GM19397 (cell line): ENCODE data around the gene USF3.

ENCODE experiments used
- ATAC-seq: cut with Tn5 transposase; IDR thresholded peaks from one replicate; pipeline ENCODE4 v1.9.1; 2021; ENCODE audit warnings: mild to moderate bottlenecking, moderate library complexity; ENCODE audit not compliant: unreplicated experiment

Gene USF3

GRCh38 chr3:113614402-113614801 lies 82.0 kb downstream of the USF3 start:
- no peak for ATAC-seq

GRCh38 chr3:113607219-113607596 lies 89.2 kb downstream of the USF3 start:
- peak; percentile 7 for ATAC-seq

- ATAC-seq, result peak; percentile 98
Measured at GRCh38 chr3:113606539-113607218, 89.8 kb downstream of the USF3 start.

- no peak for ATAC-seq
Measured at GRCh38 chr3:113602836-113603235, 93.6 kb downstream of the USF3 start.

- no peak for ATAC-seq
Measured at GRCh38 chr3:113602256-113602655, 94.2 kb downstream of the USF3 start.

- ATAC-seq, result no peak
Measured at GRCh38 chr3:113601240-113601639, 95.2 kb downstream of the USF3 start.

GRCh38 chr3:113600418-113601182 lies 95.8 kb downstream of the USF3 start:
- no peak for ATAC-seq
